ENCODE results near the gene TUBB2A. TPM values are rescaled to one million over a fixed set of nuclear protein-coding genes. Genes with fewer than 3 reads are reported as not detected.

Gene TUBB2A
- total RNA-seq, 1 donor from 2014 or later: 401 TPM

- Mint-ChIP-seq H3K9me3 (ENCODE audit: unreplicated experiment) (peaks cover 1% of the 10 kb centered on the region), H3K36me3 (ENCODE audit: low read depth, unreplicated experiment) (peaks cover 27% of the 10 kb centered on the region), H3K4me1 (ENCODE audit: low read depth, unreplicated experiment) (peaks cover 2% of the 10 kb centered on the region), H3K27me3 (ENCODE audit: low read depth, unreplicated experiment) (no peaks in the 10 kb centered on the region), H3K27ac (ENCODE audit: unreplicated experiment) (no peak overlapping the region), H3K4me3 (ENCODE audit: unreplicated experiment) (no peak overlapping the region)
- no peak for TF ChIP-seq EZH2 (IDR thresholded peaks at IDR 0.05; ENCODE audit: insufficient read depth, low read length)
- TF ChIP-seq CTCF (IDR thresholded peaks at IDR 0.05; ENCODE audit: insufficient read depth, low read depth, low read length): no peak
- FAIRE-seq: no peak
- no peak overlapping the region for H2AFZ ChIP-seq (ENCODE audit: low read depth, low read length)
- H3K27ac ChIP-seq (ENCODE audit: low read depth, low read length): no peak overlapping the region
- no peak overlapping the region for H3K4me3 ChIP-seq (ENCODE audit: insufficient read depth, low read depth, low read length)
- H3K79me2 ChIP-seq (ENCODE audit: insufficient read depth, low read length): no peaks in the 10 kb centered on the region
- H3K4me1 ChIP-seq (ENCODE audit: insufficient read depth, low read length): peaks cover 3% of the 10 kb centered on the region
- DNase-seq (ENCODE audit: low read depth): no peak
- H3K9ac ChIP-seq (ENCODE audit: low read length): no peak overlapping the region
- H3K4me2 ChIP-seq (ENCODE audit: low read length): no peak overlapping the region
- peaks cover 9% of the 10 kb centered on the region for H3K36me3 ChIP-seq (ENCODE audit: insufficient read depth, low read length)
- H4K20me1 ChIP-seq (ENCODE audit: insufficient read depth, low read length): no peaks in the 10 kb centered on the region
- H3K9me3 ChIP-seq (ENCODE audit: insufficient read depth, low read depth, low read length): no peaks in the 10 kb centered on the region
- H3K27me3 ChIP-seq (ENCODE audit: insufficient read depth, low read length): no peaks in the 10 kb centered on the region
Observed at GRCh38 chr6:3144571-3144970, 12.8 kb downstream of the TUBB2A start.

GRCh38 chr6:3143158-3143557 lies 14.2 kb downstream of the TUBB2A start:
- Mint-ChIP-seq H3K27ac (ENCODE audit: unreplicated experiment) (no peak overlapping the region), H3K9me3 (ENCODE audit: unreplicated experiment) (peaks cover 4% of the 10 kb centered on the region), H3K4me3 (ENCODE audit: unreplicated experiment) (no peak overlapping the region), H3K36me3 (ENCODE audit: low read depth, unreplicated experiment) (peaks cover 36% of the 10 kb centered on the region), H3K4me1 (ENCODE audit: low read depth, unreplicated experiment) (peaks cover 4% of the 10 kb centered on the region), H3K27me3 (ENCODE audit: low read depth, unreplicated experiment) (no peaks in the 10 kb centered on the region)
- DNase-seq (ENCODE audit: low read depth): no peak
- no peaks in the 10 kb centered on the region for H3K9me3 ChIP-seq (ENCODE audit: insufficient read depth, low read depth, low read length)
- peaks cover 8% of the 10 kb centered on the region for H3K36me3 ChIP-seq (ENCODE audit: insufficient read depth, low read length)
- peaks cover 15% of the 10 kb centered on the region for H3K4me1 ChIP-seq (ENCODE audit: insufficient read depth, low read length)
- H3K79me2 ChIP-seq (ENCODE audit: insufficient read depth, low read length): no peaks in the 10 kb centered on the region
- no peak for FAIRE-seq
- no peaks in the 10 kb centered on the region for H4K20me1 ChIP-seq (ENCODE audit: insufficient read depth, low read length)
- H3K27me3 ChIP-seq (ENCODE audit: insufficient read depth, low read length): no peaks in the 10 kb centered on the region
- no peak overlapping the region for H3K4me3 ChIP-seq (ENCODE audit: insufficient read depth, low read depth, low read length)
- H3K27ac ChIP-seq (ENCODE audit: low read depth, low read length): no peak overlapping the region
- no peak overlapping the region for H2AFZ ChIP-seq (ENCODE audit: low read depth, low read length)
- TF ChIP-seq CTCF (IDR thresholded peaks at IDR 0.05; ENCODE audit: insufficient read depth, low read depth, low read length): no peak
- no peak for TF ChIP-seq EZH2 (IDR thresholded peaks at IDR 0.05; ENCODE audit: insufficient read depth, low read length)
- no peak overlapping the region for H3K9ac ChIP-seq (ENCODE audit: low read length)
- no peak overlapping the region for H3K4me2 ChIP-seq (ENCODE audit: low read length)

- DNase-seq (ENCODE audit: low read depth) (no peak), FAIRE-seq (no peak)
- H3K27me3 Mint-ChIP-seq (ENCODE audit: low read depth, unreplicated experiment): no peaks in the 10 kb centered on the region
- peaks cover 4% of the 10 kb centered on the region for H3K9me3 Mint-ChIP-seq (ENCODE audit: unreplicated experiment)
- H3K27ac Mint-ChIP-seq (ENCODE audit: unreplicated experiment): no peak overlapping the region
- Histone ChIP-seq H3K9ac (ENCODE audit: low read length) (no peak overlapping the region), H3K36me3 (ENCODE audit: insufficient read depth, low read length) (peaks cover 5% of the 10 kb centered on the region), H3K79me2 (ENCODE audit: insufficient read depth, low read length) (no peaks in the 10 kb centered on the region), H3K4me1 (ENCODE audit: insufficient read depth, low read length) (peaks cover 15% of the 10 kb centered on the region), H3K27ac (ENCODE audit: low read depth, low read length) (no peak overlapping the region), H3K27me3 (ENCODE audit: insufficient read depth, low read length) (no peaks in the 10 kb centered on the region), H4K20me1 (ENCODE audit: insufficient read depth, low read length) (no peaks in the 10 kb centered on the region), H3K4me3 (ENCODE audit: insufficient read depth, low read depth, low read length) (no peak overlapping the region), H3K4me2 (ENCODE audit: low read length) (no peak overlapping the region), H2AFZ (ENCODE audit: low read depth, low read length) (no peak overlapping the region), H3K9me3 (ENCODE audit: insufficient read depth, low read depth, low read length) (no peaks in the 10 kb centered on the region)
- H3K4me1 Mint-ChIP-seq (ENCODE audit: low read depth, unreplicated experiment): peaks cover 8% of the 10 kb centered on the region
- peaks cover 38% of the 10 kb centered on the region for H3K36me3 Mint-ChIP-seq (ENCODE audit: low read depth, unreplicated experiment)
- no peak for TF ChIP-seq EZH2 (IDR thresholded peaks at IDR 0.05; ENCODE audit: insufficient read depth, low read length)
- no peak for TF ChIP-seq CTCF (IDR thresholded peaks at IDR 0.05; ENCODE audit: insufficient read depth, low read depth, low read length)
- H3K4me3 Mint-ChIP-seq (ENCODE audit: unreplicated experiment): no peak overlapping the region
Observed at GRCh38 chr6:3142536-3142935, 14.8 kb downstream of the TUBB2A start.

Measured in astrocyte (in vitro differentiated cells and primary cell).